ENCODE results near the gene TNPO3.

The TNPO3 gene

DNA sequence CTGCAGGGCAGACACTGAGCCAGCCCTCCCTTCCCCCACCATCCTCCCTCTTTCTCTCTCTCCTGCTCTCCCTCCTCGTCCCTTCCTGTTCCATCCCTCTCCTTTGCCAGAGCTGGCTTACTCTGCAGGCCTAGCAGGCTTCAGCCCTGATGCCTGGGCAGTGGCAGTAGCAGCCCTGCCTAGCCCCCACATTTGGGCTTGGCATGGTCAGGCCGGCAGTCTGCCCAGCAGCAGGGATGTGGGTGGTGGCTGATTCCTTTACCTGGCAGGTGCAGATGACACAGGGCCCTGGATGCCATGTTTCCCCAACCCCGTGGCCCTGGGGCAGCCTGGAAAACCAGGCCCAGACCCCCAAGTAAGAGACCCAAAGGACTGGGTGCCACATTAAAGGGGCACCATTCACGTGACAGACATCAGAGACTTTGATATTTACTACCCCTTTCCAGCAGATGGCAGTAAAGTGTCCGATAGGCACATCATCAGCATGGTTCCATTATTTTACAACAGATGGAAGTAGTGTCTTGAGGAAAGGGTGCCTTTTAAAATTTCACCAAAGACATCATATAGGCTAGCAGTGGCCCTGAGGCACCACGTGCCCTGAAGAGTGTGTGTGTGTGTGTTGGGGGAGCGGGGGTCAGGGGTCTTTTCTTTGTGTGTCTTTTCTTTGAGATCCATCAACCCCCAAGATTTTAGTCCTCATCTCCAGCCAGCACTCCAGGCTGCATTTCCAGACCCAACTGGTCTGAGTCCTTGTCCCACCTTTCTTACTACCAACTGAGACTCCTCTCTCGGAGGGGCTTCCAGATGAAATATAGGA is 150.3 kb downstream of the TNPO3 start:
- DNase-seq, result no peak
